ENCODE data around the gene MUC20.

- no peak for TF ChIP-seq CTCF (conservative IDR thresholded peaks at IDR 0.05 in 1 of 2, IDR thresholded peaks at IDR 0.05 in 1 of 2; ENCODE audit: low read depth in 1 of 2, low read length in 2 of 2)
- TF ChIP-seq EZH2 (IDR thresholded peaks at IDR 0.05; ENCODE audit: low read length, missing control alignments), result no peak
These were observed 33.4 kb downstream of the MUC20 start for GRCh38 chr3:195754141-195754540.
